ENCODE data around the gene RPE.

RPE gene

DNA sequence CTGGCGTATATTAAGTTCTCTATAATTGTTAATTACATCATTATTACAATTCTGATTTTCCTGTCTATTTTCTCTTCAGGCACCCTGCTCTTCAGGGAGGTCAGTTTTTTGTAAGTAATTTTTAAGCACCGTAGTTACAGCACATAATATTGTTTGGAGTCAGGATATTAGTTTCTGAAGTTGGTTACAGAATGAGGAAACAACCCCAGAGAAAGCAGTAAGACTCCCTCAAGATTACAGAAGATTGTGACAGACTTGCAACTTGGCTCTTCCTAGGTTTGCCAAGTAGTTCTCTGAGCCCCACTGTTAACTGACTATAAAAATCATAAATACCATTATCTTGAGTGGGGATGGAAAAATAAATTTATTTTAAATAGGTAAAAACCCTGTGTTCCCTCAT is 921 bp downstream of the RPE start:
- DNase-seq: no peak

GRCh38 chr2:210004881-210005280 is 2.4 kb downstream of the RPE start:
- no peak for DNase-seq

- no peak for DNase-seq
These were observed 5.5 kb downstream of the RPE start for GRCh38 chr2:210007895-210008294.

- DNase-seq: no peak
These were observed 6.7 kb downstream of the RPE start for GRCh38 chr2:210009126-210009525.

DNA sequence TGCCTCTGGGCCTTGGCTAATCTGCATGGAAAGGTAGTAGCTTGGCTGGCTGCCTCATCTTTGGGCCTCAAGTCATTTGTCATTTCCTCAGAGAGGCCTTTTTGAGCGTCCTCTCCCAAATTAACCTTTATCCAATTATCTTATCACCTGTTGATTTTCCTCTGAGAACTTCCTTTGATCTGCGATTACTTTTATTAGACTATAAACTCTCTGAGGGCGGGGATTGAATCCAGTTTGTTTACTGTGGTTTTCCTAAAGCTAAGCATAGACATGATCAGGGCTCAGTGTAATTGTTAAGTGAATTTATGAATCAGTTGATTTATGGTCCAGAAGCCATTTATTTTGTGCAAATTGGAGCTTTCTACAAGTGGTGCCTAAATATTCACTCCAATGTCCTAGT is 7.5 kb downstream of the RPE start:
- no peak for DNase-seq

GRCh38 chr2:210020138-210020537 is 17.7 kb downstream of the RPE start:
- no peak for DNase-seq

GRCh38 chr2:210022824-210023223 is 20.4 kb downstream of the RPE start:
- DNase-seq: no peak

- no peak for DNase-seq
These were observed 25.2 kb downstream of the RPE start for GRCh38 chr2:210027608-210028007.

GRCh38 chr2:210028178-210028577 is 25.7 kb downstream of the RPE start:
- DNase-seq: no peak

GRCh38 chr2:210034087-210034683 is 31.7 kb downstream of the RPE start:
- no peak for DNase-seq

GRCh38 chr2:210035679-210036078 is 33.2 kb downstream of the RPE start:
- DNase-seq: no peak

- no peak for DNase-seq
These were observed 35.6 kb downstream of the RPE start for GRCh38 chr2:210038078-210038477.

GRCh38 chr2:210046851-210047500 is 44.5 kb downstream of the RPE start:
- no peak for DNase-seq

- DNase-seq: no peak
These were observed 47.4 kb downstream of the RPE start for GRCh38 chr2:210049831-210050230.

DNA sequence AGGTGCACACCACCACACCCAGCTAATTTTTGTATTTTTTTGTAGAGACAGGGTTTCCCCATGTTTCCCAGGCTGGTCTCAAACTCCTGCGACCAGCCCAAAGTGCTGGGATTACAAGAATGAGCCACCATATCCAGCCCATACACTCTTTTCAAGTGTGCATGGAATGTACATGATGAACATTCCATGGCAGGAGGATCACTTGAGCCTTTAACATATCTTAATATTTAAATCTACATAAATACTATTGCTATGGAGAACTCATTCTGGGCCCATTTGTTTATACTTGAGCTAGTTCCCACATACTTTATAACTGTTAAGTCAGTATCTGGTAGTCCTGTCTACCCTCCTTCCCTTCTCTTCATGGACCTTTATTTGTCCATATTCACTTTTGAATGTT is 48.4 kb downstream of the RPE start:
- no peak for DNase-seq

GRCh38 chr2:210054696-210055095 is 52.3 kb downstream of the RPE start:
- DNase-seq: no peak

DNA sequence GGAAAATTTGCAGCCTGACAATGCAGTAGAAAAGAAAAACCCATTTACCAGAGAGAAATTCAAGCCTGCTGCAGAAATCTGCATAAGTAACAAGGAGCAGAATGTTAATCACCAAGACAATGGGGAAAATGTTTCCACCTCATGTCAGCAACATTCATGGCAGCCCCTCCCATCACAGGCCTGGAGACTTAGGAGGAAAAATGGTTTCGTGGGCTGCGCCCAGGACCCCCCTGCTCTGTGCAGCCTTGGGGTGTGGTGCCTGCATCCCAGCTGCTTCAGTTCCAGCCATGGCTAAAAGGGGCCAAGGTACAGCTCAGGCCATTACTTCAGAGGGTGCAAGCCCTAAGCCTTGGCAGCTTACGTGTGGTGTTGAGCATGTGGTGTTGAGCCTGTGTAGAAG is 53.4 kb downstream of the RPE start:
- no peak for DNase-seq

DNA sequence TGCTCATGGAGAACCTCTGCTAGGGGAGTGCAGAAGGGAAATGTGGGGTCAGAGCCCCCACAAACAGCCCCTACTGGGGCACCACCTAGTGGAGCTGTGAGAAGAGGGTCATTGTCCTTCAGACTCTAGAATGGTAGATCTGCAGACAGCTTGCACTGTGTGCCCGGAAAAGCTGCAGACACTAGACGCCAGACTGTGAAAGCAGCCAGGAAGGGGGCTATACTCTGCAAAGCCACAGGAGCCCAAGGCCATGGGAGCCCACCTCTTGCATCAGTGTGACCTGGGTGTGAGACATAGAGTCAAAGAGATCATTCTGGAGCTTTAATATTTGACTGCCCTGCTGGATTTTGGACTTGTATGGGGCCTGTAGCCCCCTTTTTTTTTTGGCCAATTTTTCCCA is 60.9 kb downstream of the RPE start:
- DNase-seq: no peak

Data from kidney glomerular epithelial cell (primary cell).